ENCODE data around the gene IL17C. TPM values are rescaled to one million over a fixed set of nuclear protein-coding genes. Genes with fewer than 3 reads are reported as not detected.

The IL17C gene
- total RNA-seq, 1 donor, result not detected

DNA sequence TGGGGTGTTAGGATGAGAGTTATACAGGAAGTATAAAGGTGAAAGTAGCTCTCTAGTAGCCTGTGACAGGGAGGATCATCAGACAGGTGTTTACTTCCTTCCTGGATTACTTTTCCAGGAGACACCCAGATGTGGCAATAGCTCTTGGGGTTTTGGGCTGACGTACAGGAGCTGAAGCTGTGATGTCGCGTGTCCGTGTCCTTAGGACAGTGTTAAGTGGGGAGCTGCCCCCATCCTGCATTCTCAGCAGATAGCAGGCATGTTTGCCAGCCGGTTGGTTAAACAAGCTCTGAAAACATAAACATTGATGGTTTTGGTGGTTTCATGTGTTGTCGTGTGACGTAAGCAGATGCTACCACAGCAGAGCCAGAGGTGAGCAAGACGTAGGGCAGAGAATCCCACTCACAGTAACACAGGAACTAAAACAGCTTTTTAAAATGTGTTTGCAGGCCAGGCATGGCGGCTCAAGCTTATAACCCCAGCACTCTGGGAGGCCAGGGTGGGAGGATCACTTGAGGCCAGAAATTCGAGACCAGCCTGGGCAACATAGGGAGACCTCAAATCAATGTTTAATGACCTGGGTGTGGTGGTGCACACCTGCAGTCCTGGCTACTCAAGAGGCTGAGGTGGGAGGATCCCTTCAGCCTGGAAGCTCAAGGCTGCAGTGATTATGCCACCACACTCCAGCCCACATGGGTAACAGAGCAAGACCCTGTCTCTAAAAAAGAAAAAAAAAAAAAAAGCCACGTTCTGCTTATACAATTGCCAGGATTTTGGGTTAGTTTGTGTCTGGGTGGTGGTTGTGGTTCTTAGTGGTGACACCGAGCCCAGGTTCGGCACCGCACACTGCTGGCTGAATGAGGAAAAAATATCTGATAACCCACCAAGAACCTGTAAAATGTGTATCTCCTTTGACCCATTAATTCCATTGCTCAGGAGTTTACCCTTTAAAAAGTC is 18.2 kb upstream of the IL17C start:
- no peak for DNase-seq (ENCODE audit: low read depth)
- H3K4me3 ChIP-seq (ENCODE audit: low read depth, low read length), result no peak overlapping the region
- TF ChIP-seq, protein P1, sequence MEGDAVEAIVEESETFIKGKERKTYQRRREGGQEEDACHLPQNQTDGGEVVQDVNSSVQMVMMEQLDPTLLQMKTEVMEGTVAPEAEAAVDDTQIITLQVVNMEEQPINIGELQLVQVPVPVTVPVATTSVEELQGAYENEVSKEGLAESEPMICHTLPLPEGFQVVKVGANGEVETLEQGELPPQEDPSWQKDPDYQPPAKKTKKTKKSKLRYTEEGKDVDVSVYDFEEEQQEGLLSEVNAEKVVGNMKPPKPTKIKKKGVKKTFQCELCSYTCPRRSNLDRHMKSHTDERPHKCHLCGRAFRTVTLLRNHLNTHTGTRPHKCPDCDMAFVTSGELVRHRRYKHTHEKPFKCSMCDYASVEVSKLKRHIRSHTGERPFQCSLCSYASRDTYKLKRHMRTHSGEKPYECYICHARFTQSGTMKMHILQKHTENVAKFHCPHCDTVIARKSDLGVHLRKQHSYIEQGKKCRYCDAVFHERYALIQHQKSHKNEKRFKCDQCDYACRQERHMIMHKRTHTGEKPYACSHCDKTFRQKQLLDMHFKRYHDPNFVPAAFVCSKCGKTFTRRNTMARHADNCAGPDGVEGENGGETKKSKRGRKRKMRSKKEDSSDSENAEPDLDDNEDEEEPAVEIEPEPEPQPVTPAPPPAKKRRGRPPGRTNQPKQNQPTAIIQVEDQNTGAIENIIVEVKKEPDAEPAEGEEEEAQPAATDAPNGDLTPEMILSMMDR (IDR thresholded peaks at IDR 0.05; ENCODE audit: insufficient read depth, low read length), result no peak

DNA sequence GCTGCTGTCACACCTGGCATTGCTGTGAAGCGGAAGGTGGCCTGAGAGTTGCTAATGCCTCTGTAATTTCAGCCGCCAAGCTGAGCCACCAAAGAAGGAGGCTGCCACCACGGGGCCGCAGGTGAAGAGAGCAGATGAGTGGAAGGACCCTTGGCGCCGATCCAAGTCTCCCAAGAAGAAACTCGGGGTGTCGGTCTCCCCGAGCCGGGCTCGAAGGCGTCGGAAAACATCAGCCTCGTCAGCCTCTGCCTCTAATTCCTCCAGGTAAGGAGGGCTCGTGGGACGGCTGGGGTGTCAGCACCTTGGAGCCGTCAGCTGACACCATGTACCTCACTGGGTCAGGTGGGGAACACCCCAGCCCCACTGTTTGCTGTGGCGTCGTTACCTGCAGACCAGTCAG is 16.2 kb upstream of the IL17C start:
- DNase-seq (ENCODE audit: low read depth), result no peak
- TF ChIP-seq, protein P1 (IDR thresholded peaks at IDR 0.05; ENCODE audit: insufficient read depth, low read length), result no peak
- H3K4me3 ChIP-seq (ENCODE audit: low read depth, low read length), result no peak overlapping the region

DNA sequence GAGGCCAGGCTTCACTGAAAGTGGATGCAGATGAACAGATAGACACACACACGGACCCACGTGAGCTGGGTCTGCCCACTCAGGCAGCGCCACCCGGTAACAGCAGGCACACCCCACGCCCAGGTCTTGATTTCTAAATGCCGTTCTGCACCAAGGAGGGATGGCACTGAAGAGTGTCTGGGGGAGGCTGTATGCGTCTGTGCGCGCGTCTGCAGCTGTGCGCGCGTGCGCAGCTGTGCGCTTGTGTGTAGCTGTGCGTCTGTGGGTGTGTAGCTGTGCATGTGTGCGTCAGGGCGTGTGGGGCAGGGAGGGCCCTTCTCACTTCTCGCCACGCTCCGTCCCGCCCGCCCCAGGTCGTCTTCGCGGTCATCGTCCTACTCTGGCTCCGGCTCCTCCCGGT is 15.5 kb upstream of the IL17C start:
- H3K4me3 ChIP-seq (ENCODE audit: low read depth, low read length), result no peak overlapping the region
- no peak for DNase-seq (ENCODE audit: low read depth)

DNA sequence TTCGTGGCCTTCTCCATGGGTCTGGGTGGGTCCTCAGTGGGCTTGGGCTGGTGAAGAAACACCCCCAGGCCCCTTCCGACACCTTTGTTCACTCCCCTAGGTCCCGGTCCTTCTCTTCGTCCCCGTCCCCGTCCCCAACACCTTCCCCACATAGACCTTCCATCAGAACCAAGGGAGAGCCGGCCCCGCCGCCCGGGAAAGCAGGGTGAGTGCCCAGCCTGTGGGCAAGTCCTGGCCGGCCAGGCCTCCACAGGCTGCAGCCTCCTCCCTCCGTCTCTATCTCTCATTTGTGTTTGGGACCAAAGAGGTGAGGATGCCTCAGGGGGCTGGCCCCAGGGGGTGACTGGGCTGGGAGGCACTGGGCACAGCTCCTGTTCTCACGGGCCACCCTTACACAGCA is 14.5 kb upstream of the IL17C start:
- TF ChIP-seq, protein P1 (IDR thresholded peaks at IDR 0.05; ENCODE audit: insufficient read depth, low read length), result no peak
- no peak overlapping the region for H3K4me3 ChIP-seq (ENCODE audit: low read depth, low read length)
- DNase-seq (ENCODE audit: low read depth), result no peak

More for the DNA sequence above, 15.5 kb upstream of the IL17C start:
- TF ChIP-seq, protein P1 (IDR thresholded peaks at IDR 0.05; ENCODE audit: insufficient read depth, low read length), result no peak

DNA sequence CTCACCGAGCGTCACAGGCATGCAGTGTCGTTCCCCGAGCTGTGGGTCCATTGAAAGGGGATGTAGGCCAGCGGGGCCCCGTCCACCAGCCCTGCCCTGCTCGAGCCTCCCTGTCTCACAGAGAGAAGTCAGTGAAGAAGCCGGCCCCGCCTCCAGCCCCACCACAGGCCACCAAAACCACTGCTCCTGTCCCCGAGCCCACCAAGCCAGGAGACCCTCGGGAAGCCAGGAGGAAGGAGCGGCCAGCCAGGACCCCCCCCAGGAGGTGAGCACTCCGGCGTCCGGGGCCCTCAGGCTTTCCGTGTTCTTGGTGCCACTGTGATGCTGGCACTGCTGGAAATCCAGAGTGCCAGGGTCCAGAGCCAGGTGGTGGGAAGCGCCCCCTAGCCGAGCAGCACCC is 13.9 kb upstream of the IL17C start:
- DNase-seq (ENCODE audit: low read depth), result no peak
- no peak overlapping the region for H3K4me3 ChIP-seq (ENCODE audit: low read depth, low read length)
- TF ChIP-seq, protein P1 (IDR thresholded peaks at IDR 0.05; ENCODE audit: insufficient read depth, low read length), result no peak

DNA sequence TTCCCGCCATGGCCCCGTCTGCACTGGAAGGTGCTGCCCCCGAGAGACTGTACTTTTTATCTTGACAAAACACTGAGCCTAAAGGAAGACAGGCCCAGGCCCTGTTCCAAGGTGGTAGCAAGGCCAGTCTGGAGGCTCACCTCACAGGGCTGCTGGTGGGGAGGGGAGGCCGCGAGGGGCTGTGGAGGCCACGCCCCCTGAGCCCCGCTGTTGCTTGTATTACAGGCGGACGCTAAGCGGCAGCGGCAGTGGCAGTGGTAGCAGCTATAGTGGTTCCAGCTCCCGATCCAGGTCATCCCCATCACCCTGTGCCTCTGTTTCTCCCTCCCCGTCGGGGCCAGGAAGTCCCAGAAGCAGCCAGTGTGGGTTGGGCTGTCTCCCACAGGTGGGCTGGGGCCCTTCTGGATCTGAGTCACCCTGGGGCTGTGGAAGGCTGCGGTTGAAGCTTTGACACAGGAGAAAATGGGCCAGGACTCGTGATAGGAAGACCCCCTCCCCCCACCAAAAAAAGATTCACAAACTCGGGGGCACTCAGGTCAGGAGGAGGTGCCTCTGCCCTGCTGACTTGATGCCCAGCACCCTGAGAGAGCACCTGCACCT is 13.3 kb upstream of the IL17C start:
- no peak for DNase-seq (ENCODE audit: low read depth)
- no peak overlapping the region for H3K4me3 ChIP-seq (ENCODE audit: low read depth, low read length)
- TF ChIP-seq, protein P1 (IDR thresholded peaks at IDR 0.05; ENCODE audit: insufficient read depth, low read length), result no peak

Data from fibroblast of the aortic adventitia (primary cell).